D721Med (cell line): ENCODE data around the gene CSRP1.
"Not testable (repeated sequence)": the region's sequence is repeated elsewhere in the genome, so short reads cannot be mapped to it uniquely, and the experiment has no call there.

Source experiments
- DNase-seq: peaks from one replicate; pipeline ENCODE4 v3.0.0; 2011; ENCODE audit warnings: low spot score; ENCODE audit not compliant: insufficient read length
- FAIRE-seq: peaks from 2 replicates; lab custom pipeline; 2011; peaks lifted over from hg19 to GRCh38; lab: Jason Lieb, UNC
- CTCF ChIP-seq: IDR thresholded peaks from 2 replicates; pipeline ENCODE4 v1.5.1; 2012; ENCODE audit warnings: mild to moderate bottlenecking, control low read depth; ENCODE audit not compliant: insufficient read depth; ENCODE audit errors: missing control alignments

Gene CSRP1

GRCh38 chr1:201481761-201482493, 25.0 kb downstream of the CSRP1 start:
- no peak for FAIRE-seq

GRCh38 chr1:201481004-201481380, 25.9 kb downstream of the CSRP1 start:
- FAIRE-seq (no peak), DNase-seq (no peak)
- no peak for TF ChIP-seq CTCF

More at GRCh38 chr1:201481761-201482493, 25.0 kb downstream of the CSRP1 start:
- DNase-seq, result peak; percentile 84
- TF ChIP-seq CTCF, result peak; percentile 71

GRCh38 chr1:201480231-201481003, 26.5 kb downstream of the CSRP1 start:
- peak; percentile 90 for DNase-seq
- TF ChIP-seq CTCF, result no peak
- no peak for FAIRE-seq

GRCh38 chr1:201479201-201479730, 27.7 kb downstream of the CSRP1 start:
- FAIRE-seq, result no peak
- DNase-seq, result no peak
- no peak for TF ChIP-seq CTCF

GRCh38 chr1:201478666-201479065, 28.3 kb downstream of the CSRP1 start:
- FAIRE-seq, DNase-seq: not testable (repeated sequence)

GRCh38 chr1:201476670-201477344, 30.1 kb downstream of the CSRP1 start:
- DNase-seq, result no peak
- no peak for FAIRE-seq
- TF ChIP-seq CTCF, result no peak

- FAIRE-seq (no peak), DNase-seq (no peak)
- TF ChIP-seq CTCF, result no peak
Observed at GRCh38 chr1:201475915-201476669, 30.8 kb downstream of the CSRP1 start.
